HG02973 (cell line): Measurements from ENCODE around the gene LGI4.
"Not testable (repeated sequence)": the region's sequence is repeated elsewhere in the genome, so short reads cannot be mapped to it uniquely, and the experiment has no call there.

ENCODE experiments used
- ATAC-seq: cut with Tn5 transposase; IDR thresholded peaks from one replicate; pipeline ENCODE4 v1.9.1; 2021; ENCODE audit warnings: moderate library complexity; ENCODE audit not compliant: unreplicated experiment

The LGI4 gene

DNA sequence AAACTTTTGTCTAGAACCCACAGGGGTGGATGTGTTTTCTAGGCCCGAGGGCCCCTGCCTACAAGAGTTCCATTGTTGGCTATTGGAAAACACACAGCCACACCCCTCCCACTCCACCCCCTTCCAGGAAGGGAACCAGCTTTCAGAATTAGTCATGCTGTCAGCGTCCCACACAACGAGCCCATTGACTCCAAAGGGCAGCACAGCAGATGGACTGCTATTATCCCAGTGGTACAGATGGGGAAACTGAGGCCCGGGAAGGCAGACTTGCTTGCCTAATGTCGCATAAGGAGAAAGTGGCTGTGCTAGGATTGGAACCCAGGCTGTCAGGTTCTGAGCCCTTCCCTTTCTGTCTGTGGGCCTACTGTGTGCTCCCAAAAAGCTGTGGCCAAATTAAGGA, 27.3 kb downstream of the LGI4 start:
- ATAC-seq = no peak

DNA sequence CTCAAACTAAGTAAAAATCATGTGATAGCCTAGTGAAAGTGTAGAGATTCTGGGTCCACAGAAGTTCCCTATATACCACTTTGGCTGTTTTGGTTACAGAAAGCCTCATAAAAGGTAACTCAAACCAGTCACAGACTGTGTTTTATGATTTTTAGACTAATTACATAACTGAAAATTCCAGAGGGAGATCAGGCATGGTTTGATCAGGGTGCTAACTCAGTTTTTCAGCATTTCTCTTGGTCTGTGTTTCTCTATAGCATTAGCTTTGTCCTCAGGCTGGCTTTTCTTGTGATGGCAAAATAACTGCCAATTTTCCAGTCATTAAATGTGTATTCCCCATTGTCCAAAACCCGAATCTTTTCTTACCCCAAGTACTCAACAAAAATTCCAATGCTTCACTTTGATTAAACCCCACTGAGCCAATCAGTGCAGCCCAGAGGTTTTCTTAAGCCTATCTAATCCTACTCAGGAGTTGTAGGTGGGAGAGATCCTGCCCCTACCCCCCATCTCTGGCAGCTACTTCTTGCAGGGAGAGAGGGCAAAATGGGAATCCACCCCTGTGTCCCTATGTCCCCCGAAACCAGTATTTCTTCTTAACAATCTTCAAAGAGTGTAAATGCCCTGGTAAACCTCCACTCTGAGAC, 27.8 kb downstream of the LGI4 start:
- no peak for ATAC-seq

DNA sequence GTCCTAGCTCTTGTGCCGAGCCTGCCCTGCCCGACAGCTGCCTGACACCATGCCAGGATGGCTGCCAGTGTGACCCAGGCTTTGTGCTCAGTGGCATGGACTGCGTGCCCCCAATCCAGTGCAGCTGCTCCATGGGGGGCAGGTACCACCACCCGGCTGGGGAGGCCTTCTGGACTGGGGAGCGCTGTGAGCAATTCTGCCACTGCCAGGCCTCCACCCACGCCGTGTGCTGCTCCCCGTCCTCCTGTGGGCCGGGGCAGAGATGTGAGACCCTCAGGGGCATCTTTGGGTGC, 28.6 kb downstream of the LGI4 start:
- no peak for ATAC-seq

DNA sequence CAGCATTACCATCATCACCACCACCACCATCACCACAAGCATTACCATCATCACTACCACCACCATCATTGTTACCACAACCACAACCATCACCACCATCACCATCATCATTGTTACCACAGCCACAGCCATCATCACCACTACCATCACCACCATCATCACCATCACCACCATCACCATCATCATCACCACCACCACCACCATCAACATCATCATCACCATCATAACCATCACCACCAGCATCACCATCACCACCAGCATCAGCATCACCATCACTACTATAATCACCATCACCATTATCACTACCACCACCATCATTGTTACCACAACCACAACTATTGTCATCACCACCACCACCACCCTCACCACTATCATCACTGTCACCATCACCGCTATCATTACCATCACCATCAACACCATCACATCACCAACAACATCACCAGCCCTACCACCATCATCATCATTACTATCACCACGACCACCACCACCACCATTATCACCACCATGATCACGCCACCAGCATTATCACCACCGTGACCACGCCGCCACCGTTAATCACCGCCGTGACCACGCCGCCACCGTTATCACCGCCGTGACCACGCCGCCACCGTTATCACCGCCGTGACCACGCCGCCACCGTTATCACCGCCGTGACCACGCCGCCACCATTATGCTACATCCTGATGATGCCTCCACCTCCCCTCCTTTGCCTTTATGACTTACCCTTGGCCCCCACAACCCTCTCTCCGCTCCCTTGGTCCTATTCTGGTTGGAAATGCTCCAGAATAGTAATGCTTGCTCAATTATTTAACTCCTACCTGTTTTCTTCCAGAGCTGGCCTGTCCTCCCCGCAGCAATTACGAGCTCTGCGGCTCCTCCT, 29.2 kb downstream of the LGI4 start:
- no peak for ATAC-seq

DNA sequence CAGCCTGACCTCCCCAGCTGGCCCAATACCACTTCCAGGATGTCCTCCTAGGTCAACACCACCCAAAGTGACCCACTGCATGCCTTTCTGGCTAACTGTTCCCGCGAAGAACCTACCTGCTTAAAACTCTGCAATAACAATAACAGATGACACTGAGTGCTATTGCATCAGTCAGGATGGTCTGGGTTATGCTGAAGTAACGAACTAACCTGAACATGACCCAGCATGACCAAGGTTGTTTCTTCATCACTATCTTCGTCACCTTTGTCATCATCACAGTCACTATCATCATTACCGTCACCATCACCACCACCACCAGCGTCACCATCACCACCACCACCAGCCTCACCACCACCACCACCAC, 29.8 kb downstream of the LGI4 start:
- ATAC-seq = no peak

DNA sequence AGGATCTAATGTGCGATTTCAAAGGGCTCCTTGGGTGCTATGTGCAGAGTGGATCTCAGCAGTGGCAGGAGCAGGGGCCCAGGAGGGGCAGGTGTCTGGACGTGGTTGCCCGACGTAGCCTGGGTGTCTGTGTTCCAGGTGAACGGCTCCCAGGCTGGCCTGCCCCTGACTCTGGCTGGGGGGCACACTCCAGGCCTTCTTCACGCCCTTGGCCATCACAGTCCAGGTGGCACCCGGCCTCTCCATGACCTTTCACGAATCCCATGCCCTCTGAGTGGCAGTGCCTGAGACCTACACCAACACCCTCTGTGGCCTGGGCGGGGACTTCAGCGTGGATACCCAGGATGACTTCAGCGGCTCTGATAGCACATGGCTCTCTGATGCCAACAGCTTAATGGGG, 30.5 kb downstream of the LGI4 start:
- no peak for ATAC-seq

DNA sequence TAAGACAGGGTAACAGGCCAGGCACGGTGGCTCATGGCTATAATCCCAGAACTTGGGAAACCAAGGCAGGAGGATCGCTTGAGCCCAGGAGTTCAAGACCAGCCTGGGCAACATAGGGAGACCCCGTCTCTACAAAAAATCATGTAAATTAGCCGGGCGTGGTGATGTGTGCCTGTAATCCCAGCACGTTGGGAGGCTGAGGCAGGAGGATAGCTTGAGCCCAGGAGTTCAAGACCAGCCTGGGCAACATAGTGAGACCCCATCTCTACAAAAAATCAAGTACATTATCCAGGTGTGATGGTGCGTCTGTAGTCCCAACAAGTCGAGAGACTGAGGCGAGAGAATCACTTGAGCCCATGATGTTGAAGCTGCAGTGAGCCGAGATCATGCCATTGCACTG, 31.2 kb downstream of the LGI4 start:
- not testable (repeated sequence) for ATAC-seq

DNA sequence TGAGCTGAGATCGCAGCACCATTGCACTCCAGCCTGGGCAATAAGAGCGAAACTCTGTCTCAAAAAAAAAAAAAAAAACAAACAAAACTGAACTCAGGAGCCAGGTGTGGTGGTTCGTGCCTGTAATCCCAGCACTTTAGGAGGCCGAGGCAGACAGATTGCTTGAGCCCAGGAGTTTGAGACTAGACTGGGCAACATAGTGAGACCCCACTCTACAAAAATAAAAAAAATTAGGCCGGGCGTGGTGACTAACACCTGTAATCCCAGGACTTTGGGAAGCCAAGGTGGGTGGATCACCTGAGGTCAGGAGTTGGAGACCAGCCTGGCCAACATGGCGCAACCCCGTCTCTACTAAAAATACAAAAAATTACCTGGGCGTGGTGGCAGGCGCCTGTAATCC, 32.9 kb downstream of the LGI4 start:
- ATAC-seq = not testable (repeated sequence)

DNA sequence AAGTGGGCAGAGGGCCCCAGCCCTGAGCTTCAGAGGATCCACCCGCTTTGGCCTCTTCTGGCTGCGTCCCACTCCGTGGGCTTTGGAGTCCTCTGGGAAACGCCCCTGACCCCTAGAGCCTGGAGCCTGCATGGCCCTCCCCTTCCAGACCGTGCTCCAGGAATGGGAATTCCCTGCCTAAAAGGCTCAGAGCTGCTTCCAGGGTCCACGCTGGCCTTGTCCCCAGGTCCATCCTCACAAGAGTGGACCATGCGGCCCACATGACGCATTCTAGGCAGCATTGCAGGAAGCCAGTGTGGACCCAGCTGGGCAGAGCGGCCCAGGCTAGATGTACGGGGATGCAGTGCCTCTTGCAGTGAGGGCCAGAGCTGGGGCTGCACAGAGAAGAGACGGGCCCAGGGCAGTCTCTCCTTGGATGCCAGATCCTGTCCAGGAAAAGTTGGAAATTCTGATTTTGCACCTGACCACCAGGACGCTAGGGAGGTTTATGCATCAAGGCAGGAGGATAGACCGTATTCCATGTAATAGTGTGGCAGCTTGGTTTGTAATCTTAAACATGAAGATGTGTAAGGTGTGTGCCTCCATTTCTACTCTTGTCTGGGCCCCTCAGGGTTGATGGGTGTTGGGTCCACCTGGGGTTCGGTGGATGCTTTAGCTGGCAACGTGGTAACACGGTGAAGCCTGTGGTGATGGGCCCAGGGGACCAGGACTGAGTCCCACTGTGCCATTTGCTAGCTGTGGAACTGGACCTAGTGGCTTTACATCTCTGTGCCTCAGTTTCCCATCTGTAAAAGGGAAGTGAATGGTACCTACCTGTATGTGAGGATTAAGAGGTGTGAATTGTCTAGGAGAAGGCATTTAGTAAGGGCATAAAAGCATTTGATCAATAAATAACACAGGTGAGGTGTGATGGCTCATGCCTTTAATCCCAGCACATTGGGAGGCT, 34.0 kb downstream of the LGI4 start:
- ATAC-seq = no peak

DNA sequence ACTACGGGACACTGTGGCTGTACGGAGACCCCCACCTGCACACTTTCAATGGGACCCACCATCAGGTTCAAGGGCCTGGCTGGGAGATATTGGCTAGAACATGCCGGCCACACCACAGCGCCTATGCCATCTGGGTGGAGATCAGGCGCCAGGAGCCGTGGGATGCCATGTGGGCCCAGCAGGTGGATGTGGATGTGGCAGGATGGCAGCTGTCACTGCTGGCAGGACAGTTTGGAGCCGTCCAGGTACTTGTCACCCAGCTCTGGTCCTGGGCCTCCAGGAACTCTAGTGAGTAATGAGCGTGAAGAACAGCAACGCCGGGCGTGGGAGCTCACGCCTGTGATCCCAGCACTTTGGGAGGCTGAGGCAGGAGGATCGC, 35.0 kb downstream of the LGI4 start:
- ATAC-seq = no peak

DNA sequence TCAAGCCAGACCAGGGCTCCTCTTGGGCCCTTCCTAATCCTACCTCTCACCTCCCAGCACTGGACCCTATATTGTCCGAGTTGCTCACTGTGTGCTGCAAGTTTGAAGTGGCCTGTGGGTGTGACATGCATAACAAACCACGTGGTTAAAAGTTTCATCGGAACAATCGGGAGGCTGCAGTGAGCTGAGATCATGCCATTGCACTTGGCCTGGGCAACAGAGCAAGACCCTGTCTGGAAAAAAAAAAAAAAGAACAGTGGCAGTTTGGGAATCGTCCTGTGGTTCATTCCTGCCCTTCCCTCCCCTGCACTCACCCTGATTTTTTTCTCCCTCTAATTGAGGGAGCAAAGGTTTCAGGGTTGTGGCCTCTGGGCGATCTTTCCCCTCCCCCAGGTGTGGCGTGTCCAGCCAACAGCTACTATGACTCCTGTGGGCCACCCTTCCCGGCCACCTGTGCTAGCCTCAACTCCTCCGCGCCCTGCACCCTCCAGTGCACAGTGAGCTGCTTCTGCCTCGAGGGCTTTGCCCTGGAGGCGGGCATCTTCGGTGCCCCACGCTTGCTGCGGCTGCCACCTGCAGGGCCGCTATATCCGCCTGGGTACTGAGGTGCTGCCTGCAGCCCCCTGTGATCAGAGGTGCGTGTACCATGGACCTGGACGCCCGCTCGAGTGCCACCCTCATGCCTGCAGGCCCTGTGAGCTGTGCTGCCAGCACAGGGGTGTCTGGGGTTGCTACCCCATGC, 35.5 kb downstream of the LGI4 start:
- no peak for ATAC-seq

DNA sequence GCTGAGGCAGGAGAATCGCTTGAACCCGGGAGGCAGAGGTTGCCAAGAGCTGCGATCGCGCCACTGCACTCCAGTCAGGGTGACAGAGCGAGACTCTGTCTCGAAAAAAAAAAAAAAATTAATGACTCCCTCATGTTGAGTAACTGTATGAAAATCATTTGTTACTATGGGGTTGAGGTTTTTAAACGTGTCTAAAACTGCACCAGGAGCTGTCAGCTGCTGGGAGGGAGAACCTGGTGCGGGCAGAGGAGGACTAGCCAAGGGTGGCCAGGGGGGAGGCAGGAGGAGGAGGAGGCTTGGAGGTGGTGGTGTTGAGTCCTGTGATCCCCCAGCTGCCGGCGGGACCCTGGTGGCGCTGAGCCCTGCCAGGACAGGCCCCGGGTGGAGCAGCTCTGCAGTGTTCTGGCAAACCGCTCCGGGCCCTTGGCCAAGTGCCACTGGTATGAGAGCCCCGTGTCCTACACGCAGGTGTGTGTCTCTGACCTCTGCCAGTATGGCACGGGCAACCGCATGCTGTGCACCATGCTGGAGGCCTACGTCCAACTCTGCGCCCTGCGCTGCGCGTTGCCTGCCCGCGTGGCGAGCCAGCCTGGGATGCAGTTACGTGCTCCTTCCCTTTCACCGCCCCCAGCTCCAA, 36.3 kb downstream of the LGI4 start:
- no peak for ATAC-seq

DNA sequence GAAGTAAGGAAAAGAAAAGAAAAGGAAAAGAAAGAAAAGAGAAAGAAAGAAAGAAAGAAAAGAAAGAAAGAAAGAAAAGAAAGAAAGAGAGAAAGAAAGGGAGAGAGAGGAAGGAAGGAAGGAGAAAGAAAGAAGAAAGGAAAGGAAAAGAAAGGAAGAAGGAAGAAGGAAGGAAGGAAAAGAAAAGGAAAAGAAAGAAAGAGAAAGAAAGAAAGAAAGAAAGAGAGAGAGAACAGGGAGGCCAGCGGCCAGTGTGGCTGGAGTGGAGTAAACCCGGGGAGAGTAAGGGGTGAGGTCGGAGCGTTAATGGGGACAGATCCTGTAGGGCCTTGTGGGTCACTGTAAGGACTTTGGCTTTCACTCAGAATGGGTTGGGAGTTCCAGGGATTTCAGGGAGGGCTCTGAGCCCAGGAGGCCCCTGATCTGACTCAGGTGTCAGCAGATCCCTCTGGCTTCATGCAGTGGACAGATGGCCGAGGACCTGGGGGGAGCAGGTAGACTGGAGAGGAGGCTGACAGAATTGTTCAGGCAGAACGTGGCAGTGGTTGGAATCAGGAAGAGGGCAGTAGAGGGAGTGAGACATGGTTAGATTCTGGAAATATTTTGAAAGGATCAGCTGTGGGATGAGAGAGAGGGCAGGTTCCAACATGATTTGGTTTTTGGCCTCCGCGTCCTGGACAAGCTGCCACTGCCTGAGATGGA, 39.0 kb downstream of the LGI4 start:
- no peak for ATAC-seq

DNA sequence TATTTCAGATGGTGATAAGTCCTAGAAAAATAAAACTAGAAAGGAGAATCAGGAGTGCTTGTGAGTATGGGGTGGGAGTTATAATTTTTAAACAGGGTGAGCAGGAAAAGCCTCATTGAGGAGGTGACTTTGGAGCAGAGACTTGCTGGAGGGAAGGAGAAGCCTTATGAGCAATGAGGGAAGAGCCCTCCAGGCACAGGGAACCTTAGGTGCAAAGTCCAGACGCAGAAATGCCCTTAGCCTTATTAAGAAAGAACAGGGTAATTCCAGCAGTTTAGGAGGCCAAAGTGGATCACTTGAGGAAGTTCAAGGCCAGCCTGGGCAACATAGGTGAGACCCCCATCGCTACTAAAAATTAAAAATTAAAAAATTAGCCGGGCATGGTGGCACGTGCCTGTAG, 40.2 kb downstream of the LGI4 start:
- no peak for ATAC-seq

DNA sequence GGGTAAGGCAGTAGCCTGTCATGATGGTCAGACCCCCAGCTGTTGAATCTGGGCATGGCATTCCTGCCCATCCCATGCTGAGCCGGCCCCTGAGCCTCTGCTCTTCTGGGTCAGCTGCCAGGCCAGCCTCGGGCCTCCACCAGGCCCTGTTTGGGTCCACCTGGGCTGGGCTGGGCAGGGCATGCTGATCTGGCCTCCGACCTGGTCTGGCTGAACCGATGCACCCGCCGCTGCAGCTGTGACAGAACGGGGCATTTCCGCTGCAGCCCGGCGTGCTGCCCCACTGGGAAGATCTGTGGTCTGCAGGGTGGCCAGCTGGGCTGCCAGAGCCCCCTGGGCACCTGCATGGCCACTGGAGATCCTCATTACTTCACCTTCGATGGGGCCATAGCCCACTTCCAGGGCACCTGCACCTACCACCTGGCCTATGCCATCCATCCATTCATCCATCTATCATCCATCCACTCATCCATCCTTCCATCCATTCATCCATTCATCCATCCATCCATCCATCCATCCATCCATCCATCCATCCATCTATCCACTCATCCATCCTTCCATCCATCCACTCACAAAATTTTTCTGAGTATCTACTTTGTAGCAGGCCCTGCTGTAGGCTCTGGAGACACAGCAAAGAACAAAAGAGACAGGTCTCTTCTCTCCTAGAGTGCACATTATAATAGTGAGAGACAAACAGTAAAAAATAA, 40.8 kb downstream of the LGI4 start:
- ATAC-seq = no peak

DNA sequence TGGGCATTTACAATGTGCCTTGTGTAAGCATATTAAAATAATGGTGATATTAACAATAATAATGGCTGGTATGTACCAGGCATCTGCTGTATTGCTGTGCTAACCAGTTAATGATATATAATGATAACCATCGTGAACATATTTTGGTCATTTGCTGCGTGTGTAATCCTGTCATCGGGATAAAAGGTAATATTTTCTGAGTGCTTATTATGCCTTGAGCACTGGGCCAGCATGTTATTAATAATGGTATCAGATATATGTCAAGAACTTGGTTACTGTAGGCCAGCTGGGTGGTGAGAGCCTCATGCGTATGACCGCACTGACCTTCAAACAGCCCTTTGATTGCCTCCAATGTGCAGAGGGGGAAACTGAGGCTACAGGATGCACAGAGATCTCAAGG, 41.4 kb downstream of the LGI4 start:
- no peak for ATAC-seq

DNA sequence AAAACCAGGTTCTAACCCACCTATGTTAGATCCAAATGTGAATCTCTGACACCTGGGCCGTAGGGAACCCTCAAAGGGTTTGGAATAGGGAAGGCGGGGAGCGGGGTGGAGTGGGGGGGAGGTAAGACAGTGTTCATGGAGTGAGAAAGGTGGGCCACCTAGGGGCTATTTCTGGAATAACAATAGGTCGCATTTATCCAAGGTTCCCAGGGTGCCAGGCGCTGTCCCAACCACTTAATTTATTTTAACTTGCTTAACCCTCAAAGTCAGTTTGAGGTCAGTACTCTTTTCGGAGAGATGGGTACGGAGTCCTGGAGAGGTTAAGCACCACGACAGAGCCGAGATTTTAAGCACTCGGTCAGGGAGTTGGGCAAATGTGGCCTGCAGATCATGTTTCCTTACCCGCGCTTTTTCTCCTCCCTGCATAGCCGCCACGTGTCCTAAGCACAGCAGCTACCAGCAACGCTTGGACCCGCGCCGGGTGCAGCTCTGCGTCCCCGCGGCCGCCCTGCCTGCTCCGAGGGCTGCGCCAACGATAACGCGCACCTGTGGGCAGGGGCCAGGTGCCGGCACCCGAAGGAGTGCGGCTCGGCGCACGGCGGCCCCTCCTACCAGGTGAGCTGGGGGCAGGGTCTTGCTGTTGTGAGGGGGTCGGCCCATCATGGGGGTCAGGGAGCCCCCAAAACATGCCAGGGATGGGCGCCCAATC, 44.2 kb downstream of the LGI4 start:
- no peak for ATAC-seq

DNA sequence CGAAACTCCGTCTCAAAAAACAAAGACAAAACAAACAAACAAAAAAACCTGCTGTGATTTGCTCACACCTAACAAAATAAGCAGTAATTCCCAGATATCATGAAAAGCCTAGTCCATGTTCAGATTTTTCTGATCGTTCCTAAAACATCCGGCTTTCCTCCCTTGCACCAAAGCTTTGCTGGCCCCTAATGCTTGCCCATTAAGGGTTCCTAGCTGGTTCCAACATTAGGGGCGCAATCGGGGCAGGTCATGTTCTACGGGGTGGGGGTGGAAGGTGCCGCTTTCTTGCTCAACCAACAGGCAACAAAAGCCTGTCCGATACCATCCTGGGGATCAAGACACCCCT, 44.7 kb downstream of the LGI4 start:
- ATAC-seq = no peak

DNA sequence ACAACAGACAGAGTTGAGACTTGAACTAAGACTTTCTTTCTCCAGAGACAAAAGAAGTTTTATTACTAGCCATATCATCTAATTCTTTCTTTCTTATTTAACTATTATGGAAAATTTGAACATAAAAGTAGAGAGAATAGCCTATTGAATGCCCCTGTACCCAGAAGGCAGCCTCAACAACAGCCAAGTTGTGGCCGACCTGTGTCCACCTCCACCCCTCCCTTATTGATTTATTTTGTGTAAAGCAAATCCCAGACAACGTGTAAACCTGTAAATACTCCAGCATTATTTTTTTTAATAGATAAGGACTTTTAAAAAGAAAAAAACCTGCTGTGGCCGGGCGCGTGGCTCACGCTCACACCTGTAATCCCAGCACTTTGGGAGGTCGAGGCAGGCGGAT, 45.3 kb downstream of the LGI4 start:
- ATAC-seq = no peak
